Psoas muscle (tissue), 8 donors: ENCODE measurements around the gene ASAP3. TPM values are rescaled to one million over a fixed set of nuclear protein-coding genes. Genes with fewer than 3 reads are reported as not detected.
A peak's percentile ranks its signal among the peaks of the same experiment; 100 is the strongest.

Experiments used
- ATAC-seq, 4 donors: fragments of 200-7000 bp; cut with Tn5 transposase; one replicate each; pipeline ENCODE4 v1.9.1; 2020; ENCODE audit warnings: moderate library complexity in 3 of 4, mild to moderate bottlenecking in 2 of 4
- DNase-seq, 2 donors: peaks; one replicate each; pipeline ENCODE4 v3.0.0-alpha.2; 2020
- H3K27ac ChIP-seq: fragments of 200-600 bp; one replicate; pipeline ENCODE4 v1.8.0; 2022
- H3K27me3 ChIP-seq, 3 donors: fragments of 200-600 bp in 1 of 3; one replicate each; pipeline versions ENCODE4 v1.6.1 to v1.8.0; 2013 to 2022; ENCODE audit warnings: low read length in 2 of 3, mild to moderate bottlenecking in 2 of 3, moderate library complexity in 1 of 3; ENCODE audit not compliant: insufficient read depth in 3 of 3
- H3K36me3 ChIP-seq, 2 donors: fragments of 200-600 bp in 1 of 2; one replicate each; pipeline versions ENCODE4 v1.6.1 to v1.8.0; 2013 to 2022; ENCODE audit warnings: low read depth in 1 of 2, mild to moderate bottlenecking in 1 of 2, moderate library complexity in 1 of 2; ENCODE audit not compliant: insufficient read depth in 1 of 2
- H3K4me1 ChIP-seq: fragments of 200-600 bp; one replicate; pipeline ENCODE4 v1.8.0; 2022
- H3K4me3 ChIP-seq: fragments of 200-600 bp; one replicate; pipeline ENCODE4 v1.8.0; 2022; ENCODE audit warnings: mild to moderate bottlenecking
- H3K9me3 ChIP-seq: fragments of 200-600 bp; one replicate; pipeline ENCODE4 v1.8.0; 2022
- CTCF ChIP-seq: fragments of 200-600 bp; IDR thresholded peaks from one replicate; pipeline ENCODE4 v1.8.0; 2022; ENCODE audit warnings: antibody characterized with exemption
- WGBS, 3 donors: extraction: QIAGEN DNeasy Blood & Tissue Kit; methylation state at CpG; one replicate each; pipeline versions ENCODE4 v1.1.6 to v1.1.7; 2013; 5-methylcytosine and 5-hydroxymethylcytosine counted together
- intact Hi-C, 2 donors: fragments of 100-400 bp; cut with DNase I; formaldehyde crosslinking; loops; one replicate each; pipeline versions ENCODE4 v1.11.0 to v1.14.2; 2022
- polyA plus RNA-seq, 3 donors: library from polyadenylated mRNA; stranded (reverse); fragments of 200-250 nt; gene quantifications; one replicate each; pipeline ENCODE4 v1.2.3, GENCODE V29; 2013
- total RNA-seq, 4 donors: library from RNA; stranded (reverse); fragmentation: NEBNext Ultra II Directional in 2 of 4; extraction: Animal tissue kit (Norgen Biotek cat#: 25700) in 2 of 4; gene quantifications; one replicate each; pipeline versions ENCODE4 v1.2.1 to v1.2.4, GENCODE V29; 2021 to 2023
- donor health status: healthy with polysubstance abuse.
- donor health status: DM: no; HTN: no; CAD: no; lungs with moderate emphysema.
- donor health status: Bipolar disorder and iron deficiency.
- donor health status: healthy.
- donor health status: DM: yes; HTN: yes; CAD: no.
- donor health status: DM: no; HTN: no; CAD: no.
- donor health status: DM: no; HTN: no; CAD: no.
- donor health status: DM: yes; HTN: yes; CAD: no.

The ASAP3 gene
- total and polyA plus RNA-seq, 7 donors: 13.3 to 68.0 (median 45.7) TPM

- Histone ChIP-seq H3K9me3 (no peaks in the 10 kb centered on the region), H3K4me1 (peaks cover 60% of the 10 kb centered on the region), H3K27me3 (no peaks in the 10 kb centered on the region), H3K36me3 (no peaks in the 10 kb centered on the region), H3K4me3 (no peak overlapping the region), H3K27ac (peak overlapping the region; percentile 87)
- 79 to 84% (median 82%) methylated on average over 10 of the region's 10 CpGs for WGBS, 3 donors
- DNase-seq (no peak), ATAC-seq (peak in 2 of 4 donors; percentile 6 to 12)
- no peak for TF ChIP-seq CTCF
- intact Hi-C loops: loop anchor here in 1 of 2 donors (5.0 kb wide), 1 partner anchor 55 kb away; the partner anchor contains the start of gene TCEA3
Measured at GRCh38 chr1:23477359-23478144, 6.4 kb downstream of the ASAP3 start.

- no peak for ATAC-seq
- WGBS, 3 donors: 43 to 61% (median 48%) methylated on average over 3 of the region's 3 CpGs
- no peak for TF ChIP-seq CTCF
- no peak overlapping the region for H3K4me3 ChIP-seq
- no peaks in the 10 kb centered on the region for H3K9me3 ChIP-seq
- H3K27me3 ChIP-seq: no peaks in the 10 kb centered on the region
- peak overlapping the region; percentile 56 for H3K27ac ChIP-seq
- peaks cover 52% of the 10 kb centered on the region for H3K4me1 ChIP-seq
- no peaks in the 10 kb centered on the region for H3K36me3 ChIP-seq
- DNase-seq: no peak
- intact Hi-C loops: loop anchor here in 1 of 2 donors (5.0 kb wide), 1 partner anchor 53 kb away; the partner anchor contains the start of gene TCEA3
Measured at GRCh38 chr1:23475641-23476040, 8.3 kb downstream of the ASAP3 start.

- H3K27ac ChIP-seq: peak overlapping the region; percentile 56
- WGBS, 3 donors: 36 to 55% (median 40%) methylated on average over 6 of the region's 6 CpGs
- no peak for TF ChIP-seq CTCF
- intact Hi-C loops: loop anchor here in 1 of 2 donors (5.0 kb wide), 1 partner anchor 53 kb away; the partner anchor contains the start of gene TCEA3
- H3K27me3 ChIP-seq: no peaks in the 10 kb centered on the region
- no peaks in the 10 kb centered on the region for H3K36me3 ChIP-seq
- no peaks in the 10 kb centered on the region for H3K9me3 ChIP-seq
- H3K4me1 ChIP-seq: peaks cover 53% of the 10 kb centered on the region
- peak in 2 of 4 donors; percentile 19 to 37 for ATAC-seq
- no peak overlapping the region for H3K4me3 ChIP-seq
- DNase-seq: no peak
Measured at GRCh38 chr1:23475134-23475628, 8.8 kb downstream of the ASAP3 start.

GRCh38 chr1:23473037-23473800, 10.8 kb downstream of the ASAP3 start:
- intact Hi-C loops: loop anchor here in 1 of 2 donors (5.0 kb wide), 1 partner anchor 36 kb away; no protein-coding TSS in a partner anchor
- H3K4me3 ChIP-seq: no peak overlapping the region
- no peaks in the 10 kb centered on the region for H3K27me3 ChIP-seq
- H3K27ac ChIP-seq: peak overlapping the region; percentile 53
- no peak for TF ChIP-seq CTCF
- DNase-seq: no peak
- no peaks in the 10 kb centered on the region for H3K36me3 ChIP-seq
- peak; percentile 34 to 44 (median 42) for ATAC-seq
- peaks cover 50% of the 10 kb centered on the region for H3K4me1 ChIP-seq
- WGBS, 3 donors: 71 to 76% (median 74%) methylated on average over 6 of the region's 6 CpGs
- no peaks in the 10 kb centered on the region for H3K9me3 ChIP-seq
